ENCODE results near the gene TMEM59L. TPM values are rescaled to one million over a fixed set of nuclear protein-coding genes. Genes with fewer than 3 reads are reported as not detected.
A peak's percentile ranks its signal among the peaks of the same experiment; 100 is the strongest.

TMEM59L gene
- total and polyA plus RNA-seq, 9 of the 15 experiments (the other 6 are each of a cell fraction or from before 2014, with no cell fraction given): 0.37 TPM; not detected in 8

DNA sequence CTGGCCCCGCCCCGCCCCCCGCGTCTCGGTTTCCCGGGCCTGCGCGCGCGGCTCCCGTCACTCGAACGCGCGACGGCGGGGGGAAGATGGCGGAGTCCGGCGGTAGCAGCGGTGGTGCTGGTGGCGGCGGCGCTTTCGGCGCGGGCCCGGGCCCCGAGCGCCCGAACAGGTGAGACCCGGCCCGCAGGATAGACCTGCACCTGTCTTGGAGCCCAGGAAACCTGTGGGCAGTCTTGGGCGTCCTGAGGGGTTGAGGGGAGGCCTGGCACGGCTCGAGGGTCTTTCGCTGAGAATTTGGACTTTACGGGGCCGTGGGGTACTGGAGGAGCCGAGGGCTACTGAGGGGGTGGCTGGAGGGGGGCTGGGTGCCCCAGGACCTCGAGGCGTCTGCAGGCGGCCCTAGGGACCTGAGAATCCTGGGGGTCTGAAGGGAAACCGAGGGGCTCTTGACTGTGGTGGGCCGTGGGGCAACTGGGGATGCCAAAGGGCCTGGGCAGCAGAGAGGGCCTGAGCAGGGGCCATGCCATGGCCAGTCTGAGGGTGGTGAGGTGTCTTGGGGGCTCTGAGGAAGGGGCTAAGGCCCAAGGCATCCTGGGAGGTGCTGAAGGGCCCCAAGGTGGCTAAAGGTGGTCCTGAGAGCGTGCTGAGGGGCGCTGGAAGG lies 24.4 kb downstream of the TMEM59L start, which contains the start of gene KLHL26 (continued):
- TF ChIP-seq, protein P1, sequence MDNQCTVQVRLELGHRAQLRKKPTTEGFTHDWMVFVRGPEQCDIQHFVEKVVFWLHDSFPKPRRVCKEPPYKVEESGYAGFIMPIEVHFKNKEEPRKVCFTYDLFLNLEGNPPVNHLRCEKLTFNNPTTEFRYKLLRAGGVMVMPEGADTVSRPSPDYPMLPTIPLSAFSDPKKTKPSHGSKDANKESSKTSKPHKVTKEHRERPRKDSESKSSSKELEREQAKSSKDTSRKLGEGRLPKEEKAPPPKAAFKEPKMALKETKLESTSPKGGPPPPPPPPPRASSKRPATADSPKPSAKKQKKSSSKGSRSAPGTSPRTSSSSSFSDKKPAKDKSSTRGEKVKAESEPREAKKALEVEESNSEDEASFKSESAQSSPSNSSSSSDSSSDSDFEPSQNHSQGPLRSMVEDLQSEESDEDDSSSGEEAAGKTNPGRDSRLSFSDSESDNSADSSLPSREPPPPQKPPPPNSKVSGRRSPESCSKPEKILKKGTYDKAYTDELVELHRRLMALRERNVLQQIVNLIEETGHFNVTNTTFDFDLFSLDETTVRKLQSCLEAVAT (IDR thresholded peaks at IDR 0.05): no peak
- TF ChIP-seq, protein P2, sequence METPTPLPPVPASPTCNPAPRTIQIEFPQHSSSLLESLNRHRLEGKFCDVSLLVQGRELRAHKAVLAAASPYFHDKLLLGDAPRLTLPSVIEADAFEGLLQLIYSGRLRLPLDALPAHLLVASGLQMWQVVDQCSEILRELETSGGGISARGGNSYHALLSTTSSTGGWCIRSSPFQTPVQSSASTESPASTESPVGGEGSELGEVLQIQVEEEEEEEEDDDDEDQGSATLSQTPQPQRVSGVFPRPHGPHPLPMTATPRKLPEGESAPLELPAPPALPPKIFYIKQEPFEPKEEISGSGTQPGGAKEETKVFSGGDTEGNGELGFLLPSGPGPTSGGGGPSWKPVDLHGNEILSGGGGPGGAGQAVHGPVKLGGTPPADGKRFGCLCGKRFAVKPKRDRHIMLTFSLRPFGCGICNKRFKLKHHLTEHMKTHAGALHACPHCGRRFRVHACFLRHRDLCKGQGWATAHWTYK (CRISPR knock-in tag; IDR thresholded peaks at IDR 0.05): no peak
- TF ChIP-seq NR4A1 (CRISPR knock-in tag; IDR thresholded peaks at IDR 0.05) (no peak), NR4A1 (tag; IDR thresholded peaks at IDR 0.05) (no peak), ESRRB (CRISPR knock-in tag; IDR thresholded peaks at IDR 0.05; ENCODE audit: borderline replicate concordance) (no peak), GABPB2 (CRISPR knock-in tag; conservative IDR thresholded peaks at IDR 0.05) (no peak), RBM14 (IDR thresholded peaks at IDR 0.05; ENCODE audit: borderline replicate concordance, insufficient read depth, low read depth, low read length) (no peak), PHB2 (IDR thresholded peaks at IDR 0.05; ENCODE audit: low read depth) (no peak), KDM2B (CRISPR knock-in tag; IDR thresholded peaks at IDR 0.05) (no peak), SNIP1 (IDR thresholded peaks at IDR 0.05; ENCODE audit: low read depth) (no peak), ARNT (IDR thresholded peaks at IDR 0.05) (no peak), EZH2 (IDR thresholded peaks at IDR 0.05; ENCODE audit: borderline replicate concordance, low read depth, low read length) (no peak), POU5F1 (IDR thresholded peaks at IDR 0.05; ENCODE audit: borderline replicate concordance, low read depth, low read length, partially characterized antibody) (no peak), ZNF175 (CRISPR knock-in tag; IDR thresholded peaks at IDR 0.05; ENCODE audit: low read depth) (no peak), ZNF551 (CRISPR knock-in tag; IDR thresholded peaks at IDR 0.05) (no peak), RCOR1 (IDR thresholded peaks at IDR 0.05; ENCODE audit: borderline replicate concordance in 1 of 2, low read depth in 2 of 2, low read length in 2 of 2) (no peak), ZNF174 (CRISPR knock-in tag; IDR thresholded peaks at IDR 0.05) (no peak), ZNF589 (CRISPR knock-in tag; IDR thresholded peaks at IDR 0.05; ENCODE audit: low read depth) (no peak), CREB1 (IDR thresholded peaks at IDR 0.05) (peak; percentile 93), CREB1 (CRISPR knock-in tag; IDR thresholded peaks at IDR 0.05) (peak; percentile 90), NFIX (CRISPR knock-in tag; IDR thresholded peaks at IDR 0.05; ENCODE audit: low read depth) (no peak), ZNF143 (CRISPR knock-in tag; IDR thresholded peaks at IDR 0.05) (no peak), FOXA1 (IDR thresholded peaks at IDR 0.05; ENCODE audit: borderline replicate concordance) (no peak), ZNF830 (CRISPR knock-in tag; IDR thresholded peaks at IDR 0.05) (no peak), ZEB2 (IDR thresholded peaks at IDR 0.05) (no peak)
- TF ChIP-seq, protein P3, sequence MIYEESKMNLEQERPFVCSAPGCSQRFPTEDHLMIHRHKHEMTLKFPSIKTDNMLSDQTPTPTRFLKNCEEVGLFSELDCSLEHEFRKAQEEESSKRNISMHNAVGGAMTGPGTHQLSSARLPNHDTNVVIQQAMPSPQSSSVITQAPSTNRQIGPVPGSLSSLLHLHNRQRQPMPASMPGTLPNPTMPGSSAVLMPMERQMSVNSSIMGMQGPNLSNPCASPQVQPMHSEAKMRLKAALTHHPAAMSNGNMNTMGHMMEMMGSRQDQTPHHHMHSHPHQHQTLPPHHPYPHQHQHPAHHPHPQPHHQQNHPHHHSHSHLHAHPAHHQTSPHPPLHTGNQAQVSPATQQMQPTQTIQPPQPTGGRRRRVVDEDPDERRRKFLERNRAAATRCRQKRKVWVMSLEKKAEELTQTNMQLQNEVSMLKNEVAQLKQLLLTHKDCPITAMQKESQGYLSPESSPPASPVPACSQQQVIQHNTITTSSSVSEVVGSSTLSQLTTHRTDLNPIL (CRISPR knock-in tag; IDR thresholded peaks at IDR 0.05): no peak
- TF ChIP-seq, protein P4, sequence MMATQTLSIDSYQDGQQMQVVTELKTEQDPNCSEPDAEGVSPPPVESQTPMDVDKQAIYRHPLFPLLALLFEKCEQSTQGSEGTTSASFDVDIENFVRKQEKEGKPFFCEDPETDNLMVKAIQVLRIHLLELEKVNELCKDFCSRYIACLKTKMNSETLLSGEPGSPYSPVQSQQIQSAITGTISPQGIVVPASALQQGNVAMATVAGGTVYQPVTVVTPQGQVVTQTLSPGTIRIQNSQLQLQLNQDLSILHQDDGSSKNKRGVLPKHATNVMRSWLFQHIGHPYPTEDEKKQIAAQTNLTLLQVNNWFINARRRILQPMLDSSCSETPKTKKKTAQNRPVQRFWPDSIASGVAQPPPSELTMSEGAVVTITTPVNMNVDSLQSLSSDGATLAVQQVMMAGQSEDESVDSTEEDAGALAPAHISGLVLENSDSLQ (IDR thresholded peaks at IDR 0.05): no peak
